ENCODE measurements around the gene PI4KA. TPM values are rescaled to one million over a fixed set of nuclear protein-coding genes. Genes with fewer than 3 reads are reported as not detected.
A peak's percentile ranks its signal among the peaks of the same experiment; 100 is the strongest.
"Not testable (repeated sequence)": the region's sequence is repeated elsewhere in the genome, so short reads cannot be mapped to it uniquely, and the experiment has no call there.

PI4KA gene
- total and polyA plus RNA-seq, 5 donors from 2014 or later = 38.9 to 182 (median 44.5) TPM

DNA sequence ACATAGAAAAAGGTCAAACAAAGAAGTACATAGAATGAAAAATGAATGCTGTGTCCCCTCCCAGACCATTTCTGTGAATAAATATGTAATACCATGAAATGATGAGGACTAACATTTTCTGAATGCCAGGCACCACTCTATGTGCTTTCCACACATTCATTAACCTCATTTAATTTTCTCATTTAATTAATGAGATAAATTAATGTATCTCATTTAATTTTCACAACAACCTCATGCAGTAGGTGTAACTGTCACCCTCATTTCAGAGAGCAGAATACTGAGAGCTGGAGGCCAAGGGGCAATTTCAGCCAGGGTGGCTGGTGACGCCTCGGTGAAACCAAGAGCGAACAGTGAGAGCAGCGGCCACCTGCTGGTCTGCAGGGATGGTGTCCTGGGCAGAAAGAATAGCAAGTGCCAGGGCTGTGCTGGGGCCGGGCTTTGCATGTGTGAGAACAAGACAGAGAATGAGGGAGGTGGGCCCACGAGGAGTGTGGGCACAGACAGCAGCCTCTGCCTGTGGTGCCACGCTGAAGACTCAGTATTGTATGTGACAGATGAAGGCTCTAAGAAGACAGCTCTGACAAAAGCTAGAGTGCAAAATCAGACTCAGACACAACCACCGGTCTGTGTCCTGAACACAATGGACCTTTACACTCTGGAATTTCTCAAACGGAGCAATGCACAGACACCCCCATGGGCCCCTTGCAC, 86.5 kb downstream of the PI4KA start:
- no peak overlapping the region for H3K27ac Mint-ChIP-seq
- Histone ChIP-seq H3K4me1 (ENCODE audit: control insufficient read depth, insufficient read depth, low read length, poor library complexity, severe bottlenecking) (no peaks in the 10 kb centered on the region), H3K4me3 (ENCODE audit: low read depth, low read length) (no peak overlapping the region), H3K9me3 (ENCODE audit: control insufficient read depth in 2 of 2, low read length in 2 of 2) (no peaks in the 10 kb centered on the region), H3K36me3 (ENCODE audit: control insufficient read depth, insufficient read depth, low read length) (peaks cover 13% of the 10 kb centered on the region), H3K27me3 (ENCODE audit: control insufficient read depth, insufficient read depth, low read length) (no peaks in the 10 kb centered on the region), H3K27ac (ENCODE audit: insufficient read depth, low read length, poor library complexity, severe bottlenecking) (no peak overlapping the region)
- DNase-seq (no peak), ATAC-seq (ENCODE audit: low read depth in 2 of 2) (no peak)
- no peaks in the 10 kb centered on the region for H3K27me3 Mint-ChIP-seq
- no peak overlapping the region for H3K4me3 Mint-ChIP-seq
- H3K4me1 Mint-ChIP-seq = peaks cover 0 to 7% (median 2%) of the 10 kb centered on the region in 4 donors
- peaks cover 7% of the 10 kb centered on the region for H3K36me3 Mint-ChIP-seq
- no peaks in the 10 kb centered on the region for H3K9me3 Mint-ChIP-seq

DNA sequence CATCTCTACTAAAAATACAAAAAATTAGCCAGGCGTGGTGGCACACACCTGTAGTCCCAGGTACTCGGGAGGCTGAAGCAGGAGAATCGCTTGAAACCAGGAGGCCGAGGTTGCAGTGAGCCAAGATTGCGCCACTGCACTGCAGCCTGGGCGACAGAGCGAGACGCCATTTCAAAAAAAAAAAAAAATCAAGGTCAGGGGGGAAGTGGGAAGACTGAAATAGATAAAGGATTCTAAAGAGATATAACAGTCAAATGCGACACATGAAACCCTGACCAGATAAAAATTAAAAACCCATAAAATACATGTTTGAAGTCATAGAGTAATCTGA, 89.2 kb downstream of the PI4KA start:
- not testable (repeated sequence) for ATAC-seq (ENCODE audit: low read depth in 2 of 2); H3K27ac ChIP-seq (ENCODE audit: insufficient read depth, low read length, poor library complexity, severe bottlenecking); H3K27me3 Mint-ChIP-seq; H3K9me3 Mint-ChIP-seq; H3K9me3 ChIP-seq (ENCODE audit: control insufficient read depth in 2 of 2, low read length in 2 of 2); H3K27me3 ChIP-seq (ENCODE audit: control insufficient read depth, insufficient read depth, low read length); H3K4me1 ChIP-seq (ENCODE audit: control insufficient read depth, insufficient read depth, low read length, poor library complexity, severe bottlenecking); DNase-seq; H3K4me3 ChIP-seq (ENCODE audit: low read depth, low read length); H3K4me1 Mint-ChIP-seq; H3K4me3 Mint-ChIP-seq
- H3K27ac Mint-ChIP-seq = peak overlapping the region in 1 of 3 donors; percentile 32
- peaks cover 34% of the 10 kb centered on the region for H3K36me3 ChIP-seq (ENCODE audit: control insufficient read depth, insufficient read depth, low read length)
- peaks cover 23% of the 10 kb centered on the region for H3K36me3 Mint-ChIP-seq

DNA sequence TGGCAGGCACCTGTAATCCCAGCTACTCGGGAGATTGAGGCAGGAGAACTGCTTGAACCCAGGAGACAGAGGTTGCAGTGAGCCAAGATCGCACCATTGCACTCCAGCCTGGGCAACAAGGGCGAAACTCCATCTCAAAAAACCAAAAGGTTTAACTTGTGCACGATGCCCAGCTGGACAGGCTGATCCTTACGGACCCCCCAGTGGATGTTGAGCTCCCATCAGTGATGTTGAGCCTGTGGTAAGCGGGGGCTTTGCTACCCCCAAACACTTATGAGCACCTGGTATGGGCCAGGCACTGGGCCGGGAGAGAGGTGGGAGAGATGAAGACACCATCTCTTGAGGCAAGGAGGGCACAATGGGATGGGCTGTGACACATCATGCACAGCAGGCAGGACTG, 92.1 kb downstream of the PI4KA start:
- H3K27me3 ChIP-seq (ENCODE audit: control insufficient read depth, insufficient read depth, low read length) = no peaks in the 10 kb centered on the region
- DNase-seq = no peak
- no peak for ATAC-seq (ENCODE audit: low read depth in 2 of 2)
- no peak overlapping the region for H3K27ac ChIP-seq (ENCODE audit: insufficient read depth, low read length, poor library complexity, severe bottlenecking)
- Mint-ChIP-seq H3K27ac (no peak overlapping the region), H3K4me3 (no peak overlapping the region), H3K4me1 (peaks cover 0 to 7% (median 3%) of the 10 kb centered on the region in 4 donors), H3K36me3 (peaks cover 34% of the 10 kb centered on the region), H3K27me3 (no peaks in the 10 kb centered on the region), H3K9me3 (no peaks in the 10 kb centered on the region)
- peaks cover 50% of the 10 kb centered on the region for H3K36me3 ChIP-seq (ENCODE audit: control insufficient read depth, insufficient read depth, low read length)
- H3K4me1 ChIP-seq (ENCODE audit: control insufficient read depth, insufficient read depth, low read length, poor library complexity, severe bottlenecking) = no peaks in the 10 kb centered on the region
- no peaks in the 10 kb centered on the region for H3K9me3 ChIP-seq (ENCODE audit: control insufficient read depth in 2 of 2, low read length in 2 of 2)
- no peak overlapping the region for H3K4me3 ChIP-seq (ENCODE audit: low read depth, low read length)

DNA sequence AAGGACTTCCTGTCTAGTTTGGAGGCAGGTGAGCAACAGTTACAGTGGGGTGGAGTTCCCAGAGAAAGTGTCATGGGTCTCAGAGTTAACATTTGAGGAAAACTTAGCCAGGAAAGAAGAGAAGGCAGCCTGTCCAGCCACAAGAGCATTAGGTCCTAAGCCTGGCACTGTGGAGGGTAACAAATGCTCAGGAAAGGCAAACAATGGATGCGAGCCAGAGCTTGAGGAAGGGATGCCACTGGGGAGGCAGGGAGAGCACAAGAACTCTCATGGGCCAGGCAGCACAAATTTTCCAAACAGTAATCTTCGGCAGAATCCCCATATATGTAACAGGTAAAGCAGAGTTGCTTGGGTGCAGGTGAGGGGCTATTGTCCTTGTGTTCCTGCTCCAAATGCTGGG, 92.7 kb downstream of the PI4KA start:
- Histone ChIP-seq H3K4me3 (ENCODE audit: low read depth, low read length) (no peak overlapping the region), H3K9me3 (ENCODE audit: control insufficient read depth in 2 of 2, low read length in 2 of 2) (no peaks in the 10 kb centered on the region), H3K36me3 (ENCODE audit: control insufficient read depth, insufficient read depth, low read length) (peaks cover 55% of the 10 kb centered on the region), H3K27me3 (ENCODE audit: control insufficient read depth, insufficient read depth, low read length) (no peaks in the 10 kb centered on the region), H3K27ac (ENCODE audit: insufficient read depth, low read length, poor library complexity, severe bottlenecking) (no peak overlapping the region), H3K4me1 (ENCODE audit: control insufficient read depth, insufficient read depth, low read length, poor library complexity, severe bottlenecking) (no peaks in the 10 kb centered on the region)
- ATAC-seq (ENCODE audit: low read depth in 2 of 2) (no peak), DNase-seq (no peak)
- Mint-ChIP-seq H3K4me1 (peaks cover 0 to 7% (median 3%) of the 10 kb centered on the region in 4 donors), H3K4me3 (no peak overlapping the region), H3K36me3 (peaks cover 38% of the 10 kb centered on the region), H3K9me3 (no peaks in the 10 kb centered on the region), H3K27me3 (no peaks in the 10 kb centered on the region), H3K27ac (no peak overlapping the region)

DNA sequence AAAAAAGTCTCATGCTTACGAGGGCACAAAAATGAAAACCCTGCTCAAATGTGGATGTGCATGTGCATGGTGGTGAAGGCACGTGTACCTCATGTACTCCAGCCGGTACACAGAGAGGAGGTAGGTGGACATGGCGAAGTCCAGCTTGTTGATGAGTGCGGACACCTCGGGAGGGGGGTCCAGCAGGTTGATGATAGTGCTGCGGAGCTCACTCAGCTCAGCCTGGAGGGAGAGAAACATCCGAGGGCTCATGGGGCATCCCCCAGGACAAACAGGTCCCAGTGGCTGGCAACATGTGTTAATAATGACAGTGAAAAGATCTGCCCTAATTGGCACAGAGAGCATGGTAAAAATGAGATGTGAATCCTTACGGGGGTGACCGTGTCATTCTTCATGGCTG, 93.9 kb downstream of the PI4KA start:
- Mint-ChIP-seq H3K4me3 (no peak overlapping the region), H3K9me3 (no peaks in the 10 kb centered on the region), H3K4me1 (peaks cover 0 to 7% (median 3%) of the 10 kb centered on the region in 4 donors), H3K36me3 (peaks cover 43% of the 10 kb centered on the region), H3K27me3 (no peaks in the 10 kb centered on the region), H3K27ac (peak overlapping the region in 1 of 3 donors; percentile 65)
- no peaks in the 10 kb centered on the region for H3K9me3 ChIP-seq (ENCODE audit: control insufficient read depth in 2 of 2, low read length in 2 of 2)
- H3K4me1 ChIP-seq (ENCODE audit: control insufficient read depth, insufficient read depth, low read length, poor library complexity, severe bottlenecking) = no peaks in the 10 kb centered on the region
- no peak overlapping the region for H3K4me3 ChIP-seq (ENCODE audit: low read depth, low read length)
- no peak overlapping the region for H3K27ac ChIP-seq (ENCODE audit: insufficient read depth, low read length, poor library complexity, severe bottlenecking)
- H3K27me3 ChIP-seq (ENCODE audit: control insufficient read depth, insufficient read depth, low read length) = no peaks in the 10 kb centered on the region
- H3K36me3 ChIP-seq (ENCODE audit: control insufficient read depth, insufficient read depth, low read length) = peaks cover 63% of the 10 kb centered on the region
- ATAC-seq (ENCODE audit: low read depth in 2 of 2) (no peak), DNase-seq (no peak)

DNA sequence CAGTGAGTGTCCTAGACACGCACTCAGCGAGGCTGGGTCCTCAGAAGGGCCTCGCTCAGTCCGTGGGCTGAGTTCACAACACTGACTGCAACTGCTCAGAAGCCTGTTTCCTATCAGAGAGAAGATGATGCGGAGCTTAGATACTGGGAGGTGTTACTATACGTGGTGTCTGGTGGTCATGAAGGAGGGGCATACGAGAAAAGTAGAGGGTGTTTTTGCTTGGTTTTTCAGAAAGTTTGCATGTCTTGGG, 94.2 kb downstream of the PI4KA start:
- no peak for ATAC-seq (ENCODE audit: low read depth in 2 of 2)
- Mint-ChIP-seq H3K4me3 (no peak overlapping the region), H3K36me3 (peaks cover 43% of the 10 kb centered on the region), H3K9me3 (no peaks in the 10 kb centered on the region), H3K4me1 (peaks cover 0 to 7% (median 3%) of the 10 kb centered on the region in 4 donors), H3K27me3 (no peaks in the 10 kb centered on the region), H3K27ac (peak overlapping the region in 1 of 3 donors; percentile 65)
- H3K27me3 ChIP-seq (ENCODE audit: control insufficient read depth, insufficient read depth, low read length) = no peaks in the 10 kb centered on the region
- no peaks in the 10 kb centered on the region for H3K9me3 ChIP-seq (ENCODE audit: control insufficient read depth in 2 of 2, low read length in 2 of 2)
- no peak for DNase-seq
- H3K4me3 ChIP-seq (ENCODE audit: low read depth, low read length) = no peak overlapping the region
- H3K4me1 ChIP-seq (ENCODE audit: control insufficient read depth, insufficient read depth, low read length, poor library complexity, severe bottlenecking) = no peaks in the 10 kb centered on the region
- no peak overlapping the region for H3K27ac ChIP-seq (ENCODE audit: insufficient read depth, low read length, poor library complexity, severe bottlenecking)
- H3K36me3 ChIP-seq (ENCODE audit: control insufficient read depth, insufficient read depth, low read length) = peaks cover 62% of the 10 kb centered on the region

DNA sequence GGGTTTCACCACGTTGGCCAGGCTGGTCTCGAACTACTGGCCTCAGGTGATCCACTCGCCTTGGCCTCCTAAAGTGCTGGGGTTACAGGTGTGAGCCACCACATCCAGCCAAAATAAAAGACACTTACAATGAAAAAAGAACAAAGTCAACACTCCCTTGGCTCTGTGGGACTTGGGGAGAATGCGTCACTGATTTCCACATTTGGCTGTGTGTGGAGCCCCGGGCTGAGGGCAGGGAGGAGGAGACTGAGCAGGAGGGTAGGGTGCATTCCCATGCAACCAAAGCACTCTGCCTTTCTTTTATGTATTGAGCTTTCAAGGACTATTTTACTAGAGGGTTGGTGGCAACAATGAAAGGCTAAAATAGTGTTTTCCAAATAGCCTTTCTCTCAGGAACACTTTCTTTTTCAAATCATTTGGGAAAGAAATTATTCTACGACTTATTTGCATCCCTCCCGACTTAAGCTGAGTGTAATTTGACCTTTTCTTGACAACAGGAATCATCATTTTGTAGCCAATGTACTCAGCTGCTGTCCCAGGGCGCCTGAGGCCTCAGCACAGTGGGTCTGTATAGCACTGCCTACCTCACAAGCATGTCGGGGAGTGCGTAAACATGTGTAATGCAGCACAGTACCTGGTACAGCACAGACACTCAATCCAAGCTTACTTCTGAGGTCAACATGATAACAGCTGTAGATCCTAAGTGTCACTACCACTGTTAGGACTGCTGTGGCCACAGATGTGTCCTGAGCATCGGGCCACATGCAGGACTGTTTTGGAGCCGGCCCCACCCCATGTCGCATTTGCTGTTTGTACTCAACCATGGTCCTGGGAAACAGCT, 94.8 kb downstream of the PI4KA start:
- ATAC-seq (ENCODE audit: low read depth in 2 of 2) (no peak), DNase-seq (no peak)
- H3K9me3 Mint-ChIP-seq = no peaks in the 10 kb centered on the region
- no peak overlapping the region for H3K27ac ChIP-seq (ENCODE audit: insufficient read depth, low read length, poor library complexity, severe bottlenecking)
- peaks cover 0 to 5% (median 3%) of the 10 kb centered on the region in 4 donors for H3K4me1 Mint-ChIP-seq
- H3K27me3 ChIP-seq (ENCODE audit: control insufficient read depth, insufficient read depth, low read length) = no peaks in the 10 kb centered on the region
- H3K36me3 Mint-ChIP-seq = peaks cover 43% of the 10 kb centered on the region
- no peak overlapping the region for H3K4me3 ChIP-seq (ENCODE audit: low read depth, low read length)
- no peaks in the 10 kb centered on the region for H3K4me1 ChIP-seq (ENCODE audit: control insufficient read depth, insufficient read depth, low read length, poor library complexity, severe bottlenecking)
- peak overlapping the region in 2 of 3 donors; percentile 36 to 65 for H3K27ac Mint-ChIP-seq
- no peaks in the 10 kb centered on the region for H3K27me3 Mint-ChIP-seq
- H3K9me3 ChIP-seq (ENCODE audit: control insufficient read depth in 2 of 2, low read length in 2 of 2) = no peaks in the 10 kb centered on the region
- H3K4me3 Mint-ChIP-seq = no peak overlapping the region
- H3K36me3 ChIP-seq (ENCODE audit: control insufficient read depth, insufficient read depth, low read length) = peaks cover 58% of the 10 kb centered on the region
